Heart right ventricle (tissue), 16 donors: ENCODE data around the gene EBI3. TPM values are rescaled to one million over a fixed set of nuclear protein-coding genes. Genes with fewer than 3 reads are reported as not detected.

Experiments
- ATAC-seq, 8 donors: fragments of 200-7000 bp; cut with Tn5 transposase; one replicate each; pipeline ENCODE4 v1.9.1; 2020; ENCODE audit warnings: mild to moderate bottlenecking in 8 of 8, moderate library complexity in 8 of 8, moderate number of reproducible peaks in 1 of 8
- DNase-seq, 2 donors: peaks; one replicate each; pipeline ENCODE4 v3.0.0-alpha.2; 2020
- H3K27ac ChIP-seq, 10 donors: fragments of 200-600 bp; sonication (generic) in 2 of 10; one replicate each; pipeline versions ENCODE4 v1.5.0 to v1.8.0; 2020 to 2022; ENCODE audit warnings: mild to moderate bottlenecking in 3 of 10
- H3K27me3 ChIP-seq, 7 donors: fragments of 200-600 bp; one replicate each; pipeline ENCODE4 v1.8.0; 2021 to 2022; ENCODE audit warnings: mild to moderate bottlenecking in 2 of 7
- H3K36me3 ChIP-seq, 9 donors: fragments of 200-600 bp; sonication (generic) in 1 of 9; one replicate each; pipeline versions ENCODE4 v1.5.0 to v1.8.0; 2020 to 2022; ENCODE audit warnings: mild to moderate bottlenecking in 2 of 9
- H3K4me1 ChIP-seq, 9 donors: fragments of 200-600 bp; sonication (generic) in 1 of 9; one replicate each; pipeline versions ENCODE4 v1.5.0 to v1.8.0; 2020 to 2022; ENCODE audit warnings: mild to moderate bottlenecking in 4 of 9
- H3K4me3 ChIP-seq, 10 donors: fragments of 200-600 bp; sonication (generic) in 2 of 10; one replicate each; pipeline versions ENCODE4 v1.5.0 to v1.8.0; 2020 to 2022; ENCODE audit warnings: mild to moderate bottlenecking in 7 of 10, moderate library complexity in 2 of 10
- H3K9me3 ChIP-seq, 11 donors: fragments of 200-600 bp in 10 of 11; sonication (generic) in 2 of 11; one replicate each; pipeline versions ENCODE4 v1.5.0 to v1.8.0; 2013 to 2022; ENCODE audit warnings: mild to moderate bottlenecking in 2 of 11, control low read depth in 1 of 11, moderate library complexity in 1 of 11
- CTCF ChIP-seq, 9 donors: fragments of 200-600 bp; sonication (generic) in 2 of 9; IDR thresholded peaks; one replicate each; pipeline versions ENCODE4 v1.5.0 to v1.8.0; 2021 to 2022; ENCODE audit warnings: antibody characterized with exemption in 9 of 9, mild to moderate bottlenecking in 5 of 9, moderate library complexity in 1 of 9
- WGBS, 2 donors: extraction: QIAGEN DNeasy Blood & Tissue Kit; methylation state at CpG; one replicate each; pipeline ENCODE4 v1.1.7; 2013; ENCODE audit warnings: inconsistent platforms in 1 of 2; 5-methylcytosine and 5-hydroxymethylcytosine counted together
- intact Hi-C, 10 donors: fragments of 100-400 bp; cut with DNase I; formaldehyde crosslinking; loops; one replicate each; pipeline versions ENCODE4 v1.11.1 to v1.14.2; 2022
- long read RNA-seq, 3 donors: library from polyadenylated mRNA; unstranded; transcript quantifications; one replicate each; pipeline ENCODE4 v2.0.0, GENCODE V29; 2020 to 2021
- polyA plus RNA-seq, 2 donors: library from polyadenylated mRNA; stranded (reverse); fragments of 200-250 nt; gene quantifications; one replicate each; pipeline ENCODE4 v1.2.3, GENCODE V29; 2013
- total RNA-seq, 10 donors: library from RNA; stranded (reverse); fragmentation: NEBNext Ultra II Directional in 3 of 10; extraction: Animal tissue kit (Norgen Biotek cat#: 25700) in 3 of 10; gene quantifications; one replicate each; pipeline versions ENCODE4 v1.2.1 to v1.2.4, GENCODE V29; 2021 to 2023
- donor health status: Arrhythmogenic right ventricular cardiomyopathy.
- donor health status: ischemic (EF 13 %, LVEDD 7.1; RV severe dilation, severe dysfunction).
- donor health status: healthy with polysubstance abuse.
- donor health status: DM: no; HTN: yes; CAD: no.
- donor health status: DM: no; HTN: no; CAD: no.
- donor health status: ischemic (EF 25% LVEDD 6.9; RV normal size, moderate dysfunction).
- donor health status: ischemic (EF 25% LVEDD 5.7; RV mildly dilated, moderate dysfunction).
- donor health status: healthy.
- donor health status: DM: yes; HTN: yes; CAD: no.
- donor health status: Ischemic cardiomyopathy.
- donor health status: ischemic (EF 35%, LVEDD 5.7; RV mildly dilated, moderate dysfunction).
- donor health status: nonischemic (EF 11% LVEDD 7.7; RV severe dilation, severe dysfunction).
- donor health status: DM: yes; HTN: yes; CAD: no.
- donor health status: PGD.
- donor health status: ischemic (EF 29% LVEDD 5.4; RV normal size, mild dysfunction).
- donor health status: nonischemic (EF 23%, LVEDD 6.1; RV moderate dilation, normal function).

Gene EBI3
- total RNA-seq (1 to 10 TPM in 2 of 10 donors, under 1 TPM in 4, not detected in 4; 0.49 to 2.2 (median 0.81) TPM), polyA plus RNA-seq (1 to 10 TPM in 1 of 2 donors, under 1 TPM in 1; 0.73 to 2.4 TPM)
- long read RNA-seq, donor 1, partial matches to known transcripts, result 0 of 1 reads
- long read RNA-seq, donor 1, other reads (novel, unspliced or antisense), result 0 of 1 reads
- long read RNA-seq, donor 2, partial matches to known transcripts, result 0 of 1 reads
- long read RNA-seq, donor 2, other reads (novel, unspliced or antisense), result 1 of 1 reads
- long read RNA-seq, donor 3, result 0 reads

GRCh38 chr19:4229179-4229931 lies at the start of gene EBI3:
TSS of gene EBI3 (plus strand) at chr19:4229523. CDS start at chr19:4229551, 28 bp downstream.
- 13% methylated on average over 19 of the region's 19 CpGs for WGBS, 2 donors
- H3K9me3 ChIP-seq, result no peaks in the 10 kb centered on the region
- ATAC-seq (peak in 7 of 8 donors; percentile 39 to 80 (median 56)), DNase-seq (no peak)
- intact Hi-C loops, result no loop called here
- H3K4me1 ChIP-seq, result peaks cover 0 to 11% (median 0%) of the 10 kb centered on the region in 9 donors
- no peaks in the 10 kb centered on the region for H3K36me3 ChIP-seq
- peak within 1 kb of the TSS in 1 of 10 donors; percentile 31 for H3K27ac ChIP-seq
- TF ChIP-seq CTCF (IDR thresholded peaks at IDR 0.05), result no peak
- H3K27me3 ChIP-seq, result peaks cover 0 to 71% (median 41%) of the 10 kb centered on the region in 7 donors
- no peak within 1 kb of the TSS for H3K4me3 ChIP-seq

- H3K4me1 ChIP-seq, result peaks cover 0 to 31% (median 20%) of the 10 kb centered on the region in 9 donors
- H3K27me3 ChIP-seq, result no peaks in the 10 kb centered on the region
- 76 to 84% methylated on average over 2 of the region's 2 CpGs for WGBS, 2 donors
- peak overlapping the region in 4 of 10 donors; percentile 74 to 91 (median 77) for H3K4me3 ChIP-seq
- no peaks in the 10 kb centered on the region for H3K9me3 ChIP-seq
- no peak for TF ChIP-seq CTCF (IDR thresholded peaks at IDR 0.05)
- ATAC-seq (no peak), DNase-seq (no peak)
- intact Hi-C loops, result loop anchor here in 1 of 10 donors (5.0 kb wide), 1 partner anchor 194 kb away; the partner anchor contains the start of gene EEF2
- peaks cover 0 to 46% (median 6%) of the 10 kb centered on the region in 9 donors for H3K36me3 ChIP-seq
- H3K27ac ChIP-seq, result peak overlapping the region in 1 of 10 donors; percentile 94
Observed at GRCh38 chr19:4181053-4181508, 48.2 kb upstream of the EBI3 start.

GRCh38 chr19:4182084-4182810 lies 47.1 kb upstream of the EBI3 start, which contains the start of the genes ANKRD24 and SIRT6:
TSS of gene ANKRD24 (plus strand) at chr19:4182689. CDS start at chr19:4186426, 3,737 bp downstream.
TSS of gene SIRT6 (minus strand) at chr19:4182563. CDS start at chr19:4182539, 24 bp downstream.
- DNase-seq, result peak; percentile 96 to 97
- TF ChIP-seq CTCF (IDR thresholded peaks at IDR 0.05), result no peak
- no peaks in the 10 kb centered on the region for H3K9me3 ChIP-seq
- H3K4me3 ChIP-seq, result peak within 1 kb of the TSS; percentile 73 to 97 (median 88)
- H3K36me3 ChIP-seq, result peaks cover 0 to 35% (median 6%) of the 10 kb centered on the region in 9 donors
- peak within 1 kb of the TSS; percentile 63 to 94 (median 83) for H3K27ac ChIP-seq
- intact Hi-C loops, result loop anchor here in 1 of 10 donors (5.0 kb wide), 1 partner anchor 195 kb away; the partner anchor contains the start of gene EEF2
- 0 to 1% methylated on average over 58 of the region's 58 CpGs for WGBS, 2 donors
- peak; percentile 95 to 98 (median 98) for ATAC-seq
- peaks cover 0 to 37% (median 20%) of the 10 kb centered on the region in 9 donors for H3K4me1 ChIP-seq
- H3K27me3 ChIP-seq, result no peaks in the 10 kb centered on the region
